NCI-H1092 treated with DMSO at 0.1 percent for 48 hours (cell line): ENCODE data around the gene LETM1.

Source experiments
- DNase-seq: peaks from one replicate; lab custom pipeline; 2025; lab: John Stamatoyannopoulos, UW

LETM1 gene

GRCh38 chr4:1762264-1763010, 93.5 kb downstream of the LETM1 start:
- DNase-seq, result no peak
